ENCODE data around the gene CSNK1G2.
A peak's percentile ranks its signal among the peaks of the same experiment; 100 is the strongest.

The CSNK1G2 gene

DNA sequence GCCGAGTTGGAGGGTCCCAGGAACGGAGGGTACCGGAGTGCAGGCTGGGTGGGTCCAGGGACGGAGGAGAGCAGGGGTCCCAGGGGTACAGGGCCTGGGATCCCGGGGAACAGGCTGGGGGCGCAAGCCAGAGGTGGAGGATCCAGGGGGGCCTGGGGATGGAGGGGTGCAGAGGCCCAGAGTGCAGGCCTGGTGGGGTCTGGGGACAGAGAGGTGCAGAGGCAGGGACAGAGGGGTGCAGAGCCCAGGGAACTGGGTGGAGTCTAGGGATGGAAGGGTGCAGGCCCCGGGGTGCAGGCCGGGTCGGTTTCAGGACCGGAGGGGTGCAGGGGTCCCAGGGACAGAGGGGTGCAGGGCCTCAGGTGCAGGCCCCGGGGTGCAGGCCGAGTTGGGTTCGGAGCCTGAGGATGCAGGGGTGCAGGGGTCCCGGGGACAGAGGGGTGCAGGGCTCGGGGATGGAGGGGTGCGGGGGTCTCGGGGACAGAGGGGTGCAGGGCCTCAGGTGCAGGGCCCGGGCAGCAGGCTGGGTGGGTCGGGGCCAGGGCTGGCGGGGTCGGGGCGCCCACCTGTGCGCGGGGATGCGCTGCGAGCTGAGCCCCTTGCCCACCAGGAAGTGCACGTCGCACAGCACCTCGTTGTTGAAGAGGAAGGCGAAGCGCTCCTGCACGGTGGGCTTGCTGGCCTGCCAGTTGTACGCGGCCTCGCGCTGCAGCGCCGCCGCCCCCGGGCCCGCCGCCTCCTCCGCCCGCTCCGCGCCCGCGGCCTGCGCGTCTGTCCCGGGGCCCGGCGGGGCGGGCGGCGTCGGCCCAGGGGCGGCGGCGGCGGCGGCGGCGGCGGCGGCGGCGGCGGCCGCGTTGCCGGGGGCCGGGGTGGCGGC is 74.0 kb downstream of the CSNK1G2 start:
- Histone ChIP-seq H3K27me3 (ENCODE audit: low read depth, low read length) (no peaks in the 10 kb centered on the region), H3K27ac (ENCODE audit: low read length) (no peak overlapping the region), H3K4me1 (ENCODE audit: control insufficient read depth in 1 of 2, insufficient read depth in 2 of 2, low read length in 2 of 2) (peaks cover 0 to 28% of the 10 kb centered on the region in 2 donors), H3K4me3 (ENCODE audit: low read depth in 1 of 2, low read length in 2 of 2) (peak overlapping the region; percentile 37 to 71), H3K9me3 (ENCODE audit: control insufficient read depth in 1 of 2, low read length in 2 of 2) (no peaks in the 10 kb centered on the region), H3K36me3 (ENCODE audit: control insufficient read depth in 1 of 2, insufficient read depth in 2 of 2, low read length in 2 of 2) (no peaks in the 10 kb centered on the region)

DNA sequence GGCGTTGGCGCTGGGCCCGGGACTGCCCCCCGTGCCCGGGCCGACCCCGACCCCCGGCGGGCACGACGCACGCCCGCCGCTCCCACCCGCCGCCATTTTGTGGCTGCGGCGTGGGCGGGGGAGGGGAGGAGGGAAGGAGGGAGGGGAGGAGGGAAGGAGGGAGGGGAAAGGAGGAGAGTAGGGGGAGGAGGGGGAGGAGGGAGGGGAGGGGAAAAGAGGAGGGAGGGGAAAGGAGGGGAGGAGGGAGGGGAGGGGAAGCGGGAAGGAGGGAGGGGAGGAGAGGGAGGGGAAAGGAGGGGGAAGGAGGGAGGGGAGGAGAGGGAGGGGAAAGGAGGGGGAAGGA is 74.6 kb downstream of the CSNK1G2 start, which contains the start of gene BTBD2:
TSS of gene BTBD2 (minus strand) at position 107 of the 343 bp plus-strand sequence. CDS start at position 96, 11 bp downstream.
- Histone ChIP-seq H3K9me3 (ENCODE audit: control insufficient read depth in 1 of 2, low read length in 2 of 2) (no peaks in the 10 kb centered on the region), H3K4me3 (ENCODE audit: low read depth in 1 of 2, low read length in 2 of 2) (peak within 1 kb of the TSS; percentile 42 to 71), H3K4me1 (ENCODE audit: control insufficient read depth in 1 of 2, insufficient read depth in 2 of 2, low read length in 2 of 2) (peaks cover 0 to 28% of the 10 kb centered on the region in 2 donors), H3K36me3 (ENCODE audit: control insufficient read depth in 1 of 2, insufficient read depth in 2 of 2, low read length in 2 of 2) (no peaks in the 10 kb centered on the region), H3K27ac (ENCODE audit: low read length) (no peak within 1 kb of the TSS), H3K27me3 (ENCODE audit: low read depth, low read length) (no peaks in the 10 kb centered on the region)

DNA sequence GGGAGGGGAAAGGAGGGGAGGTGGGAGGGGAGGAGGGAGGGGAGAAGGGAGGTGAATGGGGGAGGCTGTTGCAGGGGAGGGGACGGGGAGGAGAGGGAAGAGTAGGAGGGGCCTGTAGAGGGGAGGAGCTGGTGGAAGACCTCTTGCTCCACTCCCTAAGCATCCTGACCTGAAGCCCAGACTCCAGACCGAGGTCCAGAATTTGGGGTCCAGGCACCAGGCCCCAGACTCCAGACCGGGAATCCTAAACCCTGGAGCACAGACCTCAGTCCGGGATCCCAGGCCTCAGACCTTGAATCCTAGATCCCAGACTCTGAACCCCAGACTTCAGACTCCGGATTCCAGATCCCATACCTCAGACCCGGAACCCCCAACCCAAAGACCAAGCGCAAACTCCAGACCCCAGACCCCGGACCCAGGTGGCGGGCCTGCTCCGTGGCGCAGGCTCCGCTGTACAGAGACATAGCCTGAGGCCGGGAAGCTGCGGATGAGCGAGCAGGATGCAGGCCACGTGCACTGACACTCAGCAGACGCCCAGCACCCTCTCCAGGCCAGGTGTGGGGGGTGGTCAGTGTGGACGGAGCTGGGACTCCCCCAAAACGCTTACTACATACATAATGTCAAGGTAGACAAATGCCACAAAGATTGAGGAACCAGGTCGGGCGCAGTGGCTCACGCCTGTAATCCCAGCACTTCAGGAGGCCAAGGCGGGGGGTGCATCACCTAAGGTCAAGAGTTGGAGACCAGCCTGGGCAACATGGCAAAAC is 75.3 kb downstream of the CSNK1G2 start:
- Histone ChIP-seq H3K4me3 (ENCODE audit: low read depth in 1 of 2, low read length in 2 of 2) (peak overlapping the region; percentile 38 to 42), H3K27me3 (ENCODE audit: low read depth, low read length) (no peaks in the 10 kb centered on the region), H3K9me3 (ENCODE audit: control insufficient read depth in 1 of 2, low read length in 2 of 2) (no peaks in the 10 kb centered on the region), H3K4me1 (ENCODE audit: control insufficient read depth in 1 of 2, insufficient read depth in 2 of 2, low read length in 2 of 2) (peaks cover 0 to 28% of the 10 kb centered on the region in 2 donors), H3K27ac (ENCODE audit: low read length) (no peak overlapping the region), H3K36me3 (ENCODE audit: control insufficient read depth in 1 of 2, insufficient read depth in 2 of 2, low read length in 2 of 2) (no peaks in the 10 kb centered on the region)

DNA sequence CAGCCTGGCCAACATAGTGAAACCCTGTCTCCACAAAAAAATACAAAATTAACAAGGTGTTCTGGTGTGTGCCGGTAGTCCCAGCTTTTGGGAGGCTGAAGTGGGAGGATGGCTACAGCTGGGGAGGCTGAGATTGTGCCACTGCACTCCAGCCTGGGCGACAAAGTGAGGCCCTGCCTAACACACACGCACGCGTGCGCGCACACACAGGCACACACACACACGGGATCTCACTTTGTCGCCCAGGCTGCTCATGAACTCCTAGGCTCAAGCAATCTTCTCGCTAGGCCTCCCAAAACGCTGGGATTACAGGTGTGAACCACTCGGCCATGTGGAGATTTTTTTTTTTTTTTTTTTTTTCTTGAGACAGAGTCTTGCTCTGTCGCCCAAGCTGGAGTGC is 77.8 kb downstream of the CSNK1G2 start:
- no peak overlapping the region for H3K27ac ChIP-seq (ENCODE audit: low read length)
- no peaks in the 10 kb centered on the region for H3K27me3 ChIP-seq (ENCODE audit: low read depth, low read length)
- H3K9me3 ChIP-seq (ENCODE audit: control insufficient read depth in 1 of 2, low read length in 2 of 2): no peaks in the 10 kb centered on the region
- H3K4me3 ChIP-seq (ENCODE audit: low read depth in 1 of 2, low read length in 2 of 2): no peak overlapping the region
- no peaks in the 10 kb centered on the region for H3K36me3 ChIP-seq (ENCODE audit: control insufficient read depth in 1 of 2, insufficient read depth in 2 of 2, low read length in 2 of 2)
- peaks cover 0 to 26% of the 10 kb centered on the region in 2 donors for H3K4me1 ChIP-seq (ENCODE audit: control insufficient read depth in 1 of 2, insufficient read depth in 2 of 2, low read length in 2 of 2)

DNA sequence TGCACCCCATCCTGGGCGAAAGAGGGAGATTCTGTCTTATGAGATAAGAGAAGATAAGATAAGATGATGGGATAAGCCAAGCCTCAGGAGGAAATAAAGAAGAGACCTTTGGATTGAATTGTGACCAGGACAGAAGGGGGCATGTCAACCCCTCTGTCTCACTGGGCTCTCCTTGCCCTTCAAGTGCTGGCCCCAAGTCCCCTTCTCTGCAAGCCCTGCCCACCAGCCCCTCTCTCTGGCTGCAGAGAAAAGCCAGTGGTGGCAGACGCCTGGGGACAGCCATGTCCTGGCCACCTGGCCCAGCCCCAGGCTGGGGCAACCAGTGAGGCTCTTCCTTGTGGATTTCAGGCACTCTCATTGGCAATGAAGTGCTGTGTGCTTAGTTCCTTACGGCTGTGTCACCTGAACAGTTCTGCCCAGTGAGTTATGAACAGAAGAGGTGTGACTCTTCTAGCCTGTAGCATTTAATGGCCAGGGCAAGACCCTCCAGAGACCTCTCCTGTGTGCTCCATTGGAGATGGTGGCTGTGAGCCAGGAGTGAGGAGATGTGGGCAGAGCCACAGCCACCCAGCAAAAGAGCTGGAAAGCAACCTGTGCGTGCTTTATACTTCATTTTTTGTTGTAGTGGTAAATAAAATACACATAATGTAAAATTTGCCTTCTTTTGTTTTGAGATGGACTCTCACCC is 80.6 kb downstream of the CSNK1G2 start:
- Histone ChIP-seq H3K9me3 (ENCODE audit: control insufficient read depth in 1 of 2, low read length in 2 of 2) (peaks cover 0 to 3% of the 10 kb centered on the region in 2 donors), H3K4me1 (ENCODE audit: control insufficient read depth in 1 of 2, insufficient read depth in 2 of 2, low read length in 2 of 2) (peaks cover 0 to 8% of the 10 kb centered on the region in 2 donors), H3K27me3 (ENCODE audit: low read depth, low read length) (no peaks in the 10 kb centered on the region), H3K4me3 (ENCODE audit: low read depth in 1 of 2, low read length in 2 of 2) (no peak overlapping the region), H3K36me3 (ENCODE audit: control insufficient read depth in 1 of 2, insufficient read depth in 2 of 2, low read length in 2 of 2) (no peaks in the 10 kb centered on the region), H3K27ac (ENCODE audit: low read length) (no peak overlapping the region)

DNA sequence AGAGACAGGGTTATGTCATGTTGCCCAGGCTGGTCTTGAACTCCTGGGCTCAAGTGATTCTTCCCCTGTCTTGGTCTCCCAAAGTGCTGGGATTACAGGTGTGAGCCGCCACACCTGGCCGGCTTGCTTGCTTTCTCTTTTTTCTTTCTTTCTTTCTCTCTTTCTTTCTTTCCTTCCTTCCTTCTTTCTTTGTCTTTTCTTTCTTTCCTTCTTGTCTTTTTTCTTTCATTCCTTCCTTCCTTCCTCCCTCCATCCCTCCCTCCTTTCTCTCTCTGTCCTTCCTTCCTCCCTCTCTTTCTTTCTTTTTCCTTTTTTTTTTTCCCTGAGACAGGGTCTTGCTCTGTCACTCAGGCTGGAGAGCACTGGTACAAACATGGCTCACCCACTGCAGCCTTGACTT is 81.3 kb downstream of the CSNK1G2 start:
- Histone ChIP-seq H3K27me3 (ENCODE audit: low read depth, low read length) (no peaks in the 10 kb centered on the region), H3K9me3 (ENCODE audit: control insufficient read depth in 1 of 2, low read length in 2 of 2) (peaks cover 0 to 3% of the 10 kb centered on the region in 2 donors), H3K4me1 (ENCODE audit: control insufficient read depth in 1 of 2, insufficient read depth in 2 of 2, low read length in 2 of 2) (peaks cover 0 to 7% of the 10 kb centered on the region in 2 donors), H3K36me3 (ENCODE audit: control insufficient read depth in 1 of 2, insufficient read depth in 2 of 2, low read length in 2 of 2) (no peaks in the 10 kb centered on the region), H3K27ac (ENCODE audit: low read length) (no peak overlapping the region), H3K4me3 (ENCODE audit: low read depth in 1 of 2, low read length in 2 of 2) (no peak overlapping the region)

DNA sequence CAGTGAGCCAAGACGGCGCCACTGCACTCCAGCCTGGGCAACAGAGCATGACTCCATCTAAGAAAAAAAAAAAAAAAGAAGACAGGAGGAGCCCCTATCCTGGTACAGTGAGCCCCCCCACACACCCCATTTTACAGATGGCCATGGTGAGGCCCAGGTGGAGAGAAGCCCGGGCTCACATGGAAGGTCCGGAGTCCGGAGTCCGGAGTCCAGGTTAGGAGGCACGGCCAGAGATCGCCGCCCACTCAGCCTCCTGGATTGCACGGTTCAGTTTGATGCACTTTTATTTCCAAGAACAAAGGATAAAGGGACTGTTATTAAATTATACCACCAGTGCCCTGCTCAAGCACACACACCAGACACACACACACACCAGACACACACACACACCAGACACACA is 85.8 kb downstream of the CSNK1G2 start:
- H3K4me1 ChIP-seq (ENCODE audit: control insufficient read depth in 1 of 2, insufficient read depth in 2 of 2, low read length in 2 of 2): peaks cover 3 to 5% of the 10 kb centered on the region in 2 donors
- H3K27ac ChIP-seq (ENCODE audit: low read length): no peak overlapping the region

DNA sequence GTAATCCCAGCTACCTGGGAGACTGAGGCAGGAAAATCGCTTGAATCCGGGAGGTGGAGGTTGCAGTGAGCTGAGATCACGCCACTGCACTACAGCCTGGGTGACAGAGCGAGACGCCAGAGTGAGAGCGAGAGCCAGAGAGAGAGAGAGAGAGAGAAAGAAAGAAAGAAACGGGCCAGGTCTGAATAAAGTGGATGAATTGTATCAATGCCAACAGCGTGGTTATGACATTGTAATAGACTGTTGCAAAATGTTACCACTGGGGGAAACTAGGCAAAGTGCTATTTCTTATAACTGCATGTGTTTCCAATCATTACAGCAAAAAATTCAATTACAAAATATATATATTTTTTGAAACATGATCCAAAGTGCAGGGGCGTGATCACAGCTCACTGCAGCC is 86.4 kb downstream of the CSNK1G2 start:
- no peaks in the 10 kb centered on the region for H3K36me3 ChIP-seq (ENCODE audit: control insufficient read depth in 1 of 2, insufficient read depth in 2 of 2, low read length in 2 of 2)

More for the DNA sequence above, 85.8 kb downstream of the CSNK1G2 start:
- Histone ChIP-seq H3K36me3 (ENCODE audit: control insufficient read depth in 1 of 2, insufficient read depth in 2 of 2, low read length in 2 of 2) (no peaks in the 10 kb centered on the region), H3K9me3 (ENCODE audit: control insufficient read depth in 1 of 2, low read length in 2 of 2) (peaks cover 0 to 3% of the 10 kb centered on the region in 2 donors), H3K27me3 (ENCODE audit: low read depth, low read length) (no peaks in the 10 kb centered on the region), H3K4me3 (ENCODE audit: low read depth in 1 of 2, low read length in 2 of 2) (no peak overlapping the region)

More for the DNA sequence above, 86.4 kb downstream of the CSNK1G2 start:
- peaks cover 0 to 3% of the 10 kb centered on the region in 2 donors for H3K9me3 ChIP-seq (ENCODE audit: control insufficient read depth in 1 of 2, low read length in 2 of 2)
- H3K27me3 ChIP-seq (ENCODE audit: low read depth, low read length): no peaks in the 10 kb centered on the region
- no peak overlapping the region for H3K4me3 ChIP-seq (ENCODE audit: low read depth in 1 of 2, low read length in 2 of 2)
- peaks cover 3 to 11% of the 10 kb centered on the region in 2 donors for H3K4me1 ChIP-seq (ENCODE audit: control insufficient read depth in 1 of 2, insufficient read depth in 2 of 2, low read length in 2 of 2)
- H3K27ac ChIP-seq (ENCODE audit: low read length): no peak overlapping the region

All from muscle layer of duodenum (tissue), 2 donors.